GM12892 (cell line): Measurements from ENCODE around the gene MYD88.

Experiments used
- POLR2A ChIP-seq: IDR thresholded peaks from 2 replicates; pipeline ENCODE4 v1.6.1; 2011; ENCODE audit warnings: low read depth, low read length, control low read depth
- TAF1 ChIP-seq: IDR thresholded peaks from 2 replicates; pipeline ENCODE4 v1.6.1; 2011; ENCODE audit warnings: low read depth, mild to moderate bottlenecking, control low read depth, low read length, borderline replicate concordance

DNA sequence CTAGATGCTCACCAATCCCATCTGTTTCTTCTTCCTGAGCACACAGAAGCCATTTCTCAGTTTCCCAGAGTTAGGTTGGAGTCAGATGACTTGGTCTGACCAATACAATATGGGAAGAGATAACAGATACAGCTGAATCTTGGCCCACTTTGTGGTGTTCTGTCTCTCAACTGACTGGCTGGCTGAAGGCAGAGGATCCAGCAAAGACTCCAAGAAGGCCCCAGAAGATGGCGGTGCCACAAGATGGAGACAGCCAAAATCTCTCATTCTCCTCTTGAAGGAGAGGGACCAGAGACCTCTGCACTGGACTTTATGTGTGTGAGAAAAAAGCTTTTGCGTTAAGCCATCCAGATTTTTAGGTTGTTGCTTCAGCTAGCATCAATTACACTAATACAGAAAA, 18.7 kb downstream of the MYD88 start:
- TF ChIP-seq TAF1 (no peak), POLR2A (no peak)
